C1 segment of cervical spinal cord (tissue), 14 donors: ENCODE results near the gene GPR35.

ENCODE experiments used
- DNase-seq, 14 donors: peaks; one replicate each; lab custom pipeline; 2025; lab: John Stamatoyannopoulos, UW

The GPR35 gene

DNA sequence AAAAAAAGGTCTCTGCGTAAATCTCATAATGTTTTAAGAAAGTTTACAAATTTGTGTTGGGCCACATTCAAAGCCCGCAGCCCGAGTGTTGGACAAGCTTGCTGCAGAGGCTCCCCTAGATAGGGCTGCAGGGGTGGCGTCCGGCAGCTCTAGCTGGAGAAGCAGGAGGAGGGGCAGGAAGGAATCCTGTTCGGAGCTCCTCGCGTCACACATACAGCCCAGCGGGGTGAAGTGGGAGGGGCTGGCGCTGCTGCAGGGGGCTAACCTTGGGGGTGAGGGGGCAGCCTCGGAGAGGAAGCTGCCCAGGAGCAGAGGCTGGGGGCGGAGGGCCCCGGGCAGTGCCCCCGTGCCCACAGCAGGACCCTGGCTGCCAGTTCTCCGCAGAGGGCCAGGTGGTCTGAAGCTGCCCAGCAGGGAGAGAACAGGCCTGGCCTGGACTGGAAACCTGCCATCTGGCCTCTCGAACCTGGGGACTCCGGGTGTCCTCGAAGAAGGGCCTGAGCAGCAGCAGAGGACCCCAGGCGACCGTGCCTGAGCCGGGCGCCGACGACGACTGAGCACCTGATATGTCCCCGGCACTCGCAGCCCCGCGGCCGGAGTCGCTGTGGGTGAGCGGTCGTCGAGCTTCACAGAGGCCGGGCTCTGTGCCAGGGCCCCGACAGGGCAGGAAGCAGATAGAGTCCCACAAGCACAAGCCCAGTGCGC, 2.6 kb upstream of the GPR35 start:
- no peak for DNase-seq

DNA sequence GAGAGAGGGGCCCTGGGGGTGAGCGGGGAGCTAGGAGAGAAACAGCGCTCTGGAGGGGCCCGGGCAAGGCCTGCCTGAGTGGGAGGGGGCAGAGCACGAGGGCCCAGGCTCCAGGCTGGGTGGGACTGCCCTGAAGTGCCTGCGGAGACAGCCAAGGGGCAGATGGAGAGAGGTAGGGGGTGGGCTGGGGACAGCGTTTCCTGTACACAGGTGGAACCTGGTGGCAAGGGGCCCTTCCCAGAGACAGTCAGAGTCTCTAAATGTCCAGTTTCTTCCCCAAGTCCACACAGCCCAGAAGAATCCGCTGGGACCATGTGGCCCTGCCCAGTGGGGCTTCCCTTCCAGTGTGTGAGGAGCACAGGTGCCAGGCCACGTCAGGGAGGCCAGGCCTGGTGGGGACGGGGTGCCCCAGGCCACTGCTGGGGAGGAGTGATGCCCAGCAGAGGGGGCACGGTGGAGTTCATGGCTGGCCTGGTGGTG, 1.7 kb upstream of the GPR35 start:
- DNase-seq = no peak

DNA sequence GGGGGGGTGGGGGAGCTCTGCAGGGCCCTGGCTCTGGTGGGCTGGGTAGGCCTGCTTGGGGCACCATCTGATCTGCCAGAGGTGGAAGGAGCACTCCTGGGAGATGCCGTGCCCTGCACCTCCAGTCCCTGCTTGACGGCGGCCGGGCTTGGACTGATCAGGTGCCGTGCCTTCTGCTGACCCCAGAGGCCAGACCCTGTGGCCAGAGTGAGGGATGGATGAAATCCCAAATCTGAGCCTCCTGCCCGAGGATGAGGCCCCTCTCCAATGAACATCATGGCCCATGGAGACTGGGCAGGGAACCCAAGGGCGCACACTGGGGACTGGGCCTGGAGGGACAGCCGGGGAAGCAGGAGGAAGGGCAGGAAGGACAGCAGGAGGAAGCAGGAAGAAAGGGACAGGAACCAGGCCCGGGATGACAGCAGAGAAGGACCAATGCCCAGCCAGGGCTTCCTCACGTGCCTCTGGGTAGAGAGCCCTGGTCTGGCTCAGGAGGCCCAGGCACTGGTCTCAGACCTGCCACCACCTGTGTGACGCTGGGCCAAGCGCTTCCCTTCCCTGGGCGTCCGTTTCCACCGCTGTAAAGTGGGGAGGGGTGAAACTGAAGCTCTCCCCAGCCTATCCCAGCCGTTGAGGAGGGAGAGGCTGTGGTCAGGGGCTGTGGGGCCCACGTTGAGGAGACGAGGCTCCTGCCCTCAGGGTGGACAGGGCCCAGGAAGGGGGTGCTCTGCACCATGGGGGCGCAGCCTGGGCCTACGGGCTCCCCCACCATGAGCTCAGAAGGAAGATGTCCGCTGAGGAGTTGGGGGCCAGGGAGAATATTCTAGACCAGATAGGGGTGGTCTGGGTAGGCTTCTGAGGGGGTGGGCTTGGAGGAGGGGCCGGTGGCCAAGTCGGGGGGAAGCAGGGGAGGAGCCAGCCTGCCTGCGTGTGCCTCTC, 1.0 kb upstream of the GPR35 start:
- DNase-seq = no peak

DNA sequence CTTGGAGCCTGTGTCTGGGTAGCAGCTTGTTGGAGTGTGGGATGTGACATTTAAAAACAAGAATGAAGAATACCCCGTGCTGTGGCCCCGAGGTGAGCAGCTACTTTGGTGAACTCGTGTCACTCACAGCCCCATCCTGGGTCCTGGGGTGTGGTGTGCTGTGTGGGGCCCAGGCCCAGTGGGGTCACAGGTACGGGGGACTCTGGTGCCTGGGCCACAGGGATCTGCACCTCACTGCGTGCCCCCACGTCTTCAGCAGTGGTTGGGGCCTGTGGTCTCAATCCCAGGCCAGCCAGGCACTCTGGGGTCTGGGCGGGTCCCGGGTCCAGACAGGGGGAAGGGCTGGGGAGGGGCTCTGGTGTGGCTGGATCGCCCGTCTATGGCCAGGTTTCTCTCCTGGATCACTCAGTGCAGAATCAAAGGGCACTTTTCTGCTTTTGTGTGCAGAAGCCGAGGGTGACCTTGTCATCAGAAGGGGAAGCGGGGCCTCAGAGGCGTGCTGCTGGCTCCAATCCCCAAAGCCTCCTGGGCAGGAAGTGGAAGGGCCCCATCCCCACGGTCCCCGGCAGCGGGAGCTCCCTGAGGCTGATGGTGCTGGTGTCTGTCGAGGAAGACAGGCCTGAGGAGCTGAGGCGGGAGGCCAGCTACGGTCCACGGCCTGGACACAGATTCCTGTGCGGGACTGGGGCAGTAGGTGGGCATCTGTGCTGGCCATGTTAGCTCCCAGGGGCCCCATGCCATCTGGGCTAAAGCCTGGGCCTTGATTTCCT, 1.4 kb downstream of the GPR35 start:
- DNase-seq = peak in 1 of 14 donors; percentile 19

DNA sequence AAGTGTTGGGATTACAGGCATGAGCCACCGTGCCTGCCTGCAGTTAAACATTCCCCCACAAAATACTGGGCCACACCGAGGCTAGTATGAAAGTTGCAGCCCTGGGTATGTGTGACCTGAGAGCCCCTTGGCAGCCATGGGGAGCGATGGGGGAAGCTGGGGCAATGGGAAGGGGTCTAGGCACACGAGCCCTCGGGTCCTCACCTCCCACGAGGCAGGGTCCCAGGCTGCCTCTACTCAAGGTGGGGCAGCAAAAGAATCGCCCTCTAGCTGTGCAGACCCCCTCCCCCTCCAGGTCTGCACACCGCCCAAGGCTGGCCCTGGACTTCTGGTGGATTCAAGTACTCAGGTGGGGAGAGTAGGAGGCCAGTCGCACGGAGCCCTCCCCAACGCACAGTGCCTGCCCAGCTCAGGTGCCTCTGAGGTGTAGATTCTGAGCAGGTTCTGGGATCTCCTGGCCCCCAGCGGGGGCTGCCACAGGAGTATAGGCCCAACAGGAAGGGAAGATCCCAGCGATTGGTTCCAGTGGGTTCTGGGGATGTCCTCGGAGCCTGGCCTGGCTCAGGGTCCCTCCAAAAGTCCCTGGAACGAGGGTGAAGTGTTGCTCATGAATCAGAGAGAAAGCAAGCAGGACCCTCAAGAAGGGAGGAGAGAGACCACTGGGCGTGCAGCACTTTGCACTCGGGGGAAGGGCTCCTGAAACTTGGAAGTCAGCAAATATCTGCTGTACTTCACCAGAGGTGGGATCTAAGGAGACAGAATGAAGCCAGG, 2.6 kb downstream of the GPR35 start:
- no peak for DNase-seq

DNA sequence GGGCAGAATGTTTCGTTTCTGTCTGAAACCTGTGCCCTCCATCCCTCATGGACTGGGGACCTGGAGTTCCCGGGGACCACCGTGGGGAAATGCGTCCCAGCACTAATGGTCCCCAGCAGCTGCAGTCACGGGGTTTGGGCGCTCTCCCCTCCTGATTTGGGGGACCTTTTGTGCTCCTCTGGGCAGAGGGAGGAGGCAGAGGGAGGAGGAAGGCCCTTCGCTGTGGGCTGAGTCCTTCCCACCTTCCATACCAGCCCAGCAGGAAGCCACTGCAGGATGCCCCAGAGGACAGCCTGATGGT, 3.2 kb downstream of the GPR35 start:
- no peak for DNase-seq

DNA sequence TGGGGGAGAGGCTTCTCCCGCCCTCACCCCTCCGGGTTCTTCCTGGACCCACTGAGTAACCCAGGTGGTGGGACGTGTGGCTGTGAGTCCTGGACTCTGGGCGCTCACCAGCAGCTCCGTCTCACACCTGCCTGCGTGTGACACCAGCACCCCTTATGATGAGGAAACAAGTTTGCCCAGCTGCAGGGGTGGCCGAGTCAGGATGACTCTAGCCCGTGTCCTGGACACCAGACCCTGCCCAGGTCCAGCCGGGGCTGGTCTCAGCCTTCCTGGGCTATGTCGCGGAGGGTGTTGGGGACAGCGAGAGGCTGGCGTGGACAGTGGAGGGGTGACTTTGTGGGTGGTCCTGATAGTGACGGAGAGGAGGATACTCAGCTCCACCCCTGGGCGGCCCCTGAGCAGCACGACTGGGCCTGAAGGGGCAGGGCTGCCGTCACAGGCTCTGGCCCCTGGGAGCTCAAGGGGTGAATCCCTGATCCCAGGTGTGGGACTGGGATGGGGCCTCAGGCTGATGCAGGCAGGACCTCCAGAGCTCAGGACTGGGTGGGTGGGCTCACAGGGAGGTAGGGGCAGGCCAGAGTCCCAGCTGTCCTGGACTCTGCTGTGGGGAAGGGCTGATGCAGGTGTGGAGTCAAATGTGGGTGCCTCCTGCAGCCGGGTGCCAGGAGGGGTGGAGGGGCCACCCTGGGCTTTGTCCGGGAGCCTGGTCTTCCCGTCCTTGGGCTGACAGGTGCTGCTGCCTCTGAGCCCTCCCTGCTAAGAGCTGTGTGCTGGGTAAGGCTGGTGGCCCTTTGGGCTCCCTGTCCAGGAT, 3.7 kb downstream of the GPR35 start:
- DNase-seq = no peak

DNA sequence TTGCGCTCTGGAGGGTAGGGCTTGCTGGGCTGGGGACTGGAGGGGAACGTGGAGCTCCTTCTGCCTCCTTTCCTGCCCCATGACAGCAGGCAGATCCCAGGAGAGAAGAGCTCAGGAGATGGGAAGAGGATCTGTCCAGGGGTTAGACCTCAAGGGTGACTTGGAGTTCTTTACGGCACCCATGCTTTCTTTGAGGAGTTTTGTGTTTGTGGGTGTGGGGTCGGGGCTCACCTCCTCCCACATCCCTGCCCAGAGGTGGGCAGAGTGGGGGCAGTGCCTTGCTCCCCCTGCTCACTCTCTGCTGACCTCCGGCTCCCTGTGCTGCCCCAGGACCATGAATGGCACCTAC, 4.3 kb downstream of the GPR35 start:
- no peak for DNase-seq

DNA sequence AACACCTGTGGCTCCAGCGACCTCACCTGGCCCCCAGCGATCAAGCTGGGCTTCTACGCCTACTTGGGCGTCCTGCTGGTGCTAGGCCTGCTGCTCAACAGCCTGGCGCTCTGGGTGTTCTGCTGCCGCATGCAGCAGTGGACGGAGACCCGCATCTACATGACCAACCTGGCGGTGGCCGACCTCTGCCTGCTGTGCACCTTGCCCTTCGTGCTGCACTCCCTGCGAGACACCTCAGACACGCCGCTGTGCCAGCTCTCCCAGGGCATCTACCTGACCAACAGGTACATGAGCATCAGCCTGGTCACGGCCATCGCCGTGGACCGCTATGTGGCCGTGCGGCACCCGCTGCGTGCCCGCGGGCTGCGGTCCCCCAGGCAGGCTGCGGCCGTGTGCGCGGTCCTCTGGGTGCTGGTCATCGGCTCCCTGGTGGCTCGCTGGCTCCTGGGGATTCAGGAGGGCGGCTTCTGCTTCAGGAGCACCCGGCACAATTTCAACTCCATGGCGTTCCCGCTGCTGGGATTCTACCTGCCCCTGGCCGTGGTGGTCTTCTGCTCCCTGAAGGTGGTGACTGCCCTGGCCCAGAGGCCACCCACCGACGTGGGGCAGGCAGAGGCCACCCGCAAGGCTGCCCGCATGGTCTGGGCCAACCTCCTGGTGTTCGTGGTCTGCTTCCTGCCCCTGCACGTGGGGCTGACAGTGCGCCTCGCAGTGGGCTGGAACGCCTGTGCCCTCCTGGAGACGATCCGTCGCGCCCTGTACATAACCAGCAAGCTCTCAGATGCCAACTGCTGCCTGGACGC, 4.9 kb downstream of the GPR35 start:
- no peak for DNase-seq

DNA sequence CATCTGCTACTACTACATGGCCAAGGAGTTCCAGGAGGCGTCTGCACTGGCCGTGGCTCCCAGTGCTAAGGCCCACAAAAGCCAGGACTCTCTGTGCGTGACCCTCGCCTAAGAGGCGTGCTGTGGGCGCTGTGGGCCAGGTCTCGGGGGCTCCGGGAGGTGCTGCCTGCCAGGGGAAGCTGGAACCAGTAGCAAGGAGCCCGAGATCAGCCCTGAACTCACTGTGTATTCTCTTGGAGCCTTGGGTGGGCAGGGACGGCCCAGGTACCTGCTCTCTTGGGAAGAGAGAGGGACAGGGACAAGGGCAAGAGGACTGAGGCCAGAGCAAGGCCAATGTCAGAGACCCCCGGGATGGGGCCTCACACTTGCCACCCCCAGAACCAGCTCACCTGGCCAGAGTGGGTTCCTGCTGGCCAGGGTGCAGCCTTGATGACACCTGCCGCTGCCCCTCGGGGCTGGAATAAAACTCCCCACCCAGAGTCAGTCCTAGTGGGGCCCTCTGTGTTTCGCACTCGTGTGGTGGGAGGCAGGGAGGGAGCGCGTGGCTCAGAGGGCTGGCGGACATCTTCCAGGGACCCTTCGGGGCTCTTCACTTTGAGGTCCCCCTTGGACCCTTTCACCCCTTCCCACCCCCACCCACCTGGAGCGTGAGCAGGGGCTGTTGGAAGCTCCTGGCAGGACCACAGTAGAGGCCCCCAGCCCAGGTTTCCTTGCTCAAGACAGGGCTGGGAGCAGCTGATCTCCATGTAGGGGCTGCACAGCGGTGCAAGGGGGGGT, 5.7 kb downstream of the GPR35 start:
- peak in 1 of 14 donors; percentile 70 for DNase-seq

DNA sequence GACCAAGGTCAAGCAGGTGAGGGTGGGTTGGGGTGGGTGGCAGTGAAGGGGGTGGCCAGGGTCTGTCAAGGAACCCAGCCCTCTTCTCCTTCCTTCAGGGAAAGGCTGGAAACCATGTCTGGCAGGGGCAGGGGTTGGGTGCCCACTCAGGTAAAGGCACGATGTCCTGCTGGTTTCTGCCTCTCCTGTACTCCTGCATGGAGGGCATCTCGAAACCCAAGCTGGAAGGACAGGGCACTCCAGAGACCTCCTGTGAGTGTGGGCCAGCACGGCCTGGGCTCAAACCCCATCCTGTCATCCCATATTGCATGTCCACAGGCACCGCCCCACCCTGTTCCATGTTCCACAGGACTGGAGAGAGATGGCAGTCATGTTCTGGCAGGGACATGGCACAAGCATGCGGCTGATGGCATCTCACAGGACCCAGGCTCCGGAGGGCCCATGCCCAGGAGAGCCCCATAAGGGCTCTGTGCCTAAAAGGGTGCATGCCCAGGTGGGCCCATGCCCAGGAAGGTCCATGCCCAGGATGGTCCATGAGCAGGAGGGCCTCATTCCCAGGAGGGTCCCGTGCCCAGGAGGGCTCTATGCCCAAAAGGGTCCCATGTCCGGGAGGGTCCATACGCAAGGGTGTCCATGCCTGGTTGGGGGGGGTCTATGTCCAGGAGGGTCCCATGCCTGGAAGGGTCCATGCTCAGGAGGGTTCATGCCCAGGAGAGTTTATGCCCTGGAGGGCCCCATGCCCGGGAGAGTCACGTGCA, 6.4 kb downstream of the GPR35 start:
- no peak for DNase-seq

DNA sequence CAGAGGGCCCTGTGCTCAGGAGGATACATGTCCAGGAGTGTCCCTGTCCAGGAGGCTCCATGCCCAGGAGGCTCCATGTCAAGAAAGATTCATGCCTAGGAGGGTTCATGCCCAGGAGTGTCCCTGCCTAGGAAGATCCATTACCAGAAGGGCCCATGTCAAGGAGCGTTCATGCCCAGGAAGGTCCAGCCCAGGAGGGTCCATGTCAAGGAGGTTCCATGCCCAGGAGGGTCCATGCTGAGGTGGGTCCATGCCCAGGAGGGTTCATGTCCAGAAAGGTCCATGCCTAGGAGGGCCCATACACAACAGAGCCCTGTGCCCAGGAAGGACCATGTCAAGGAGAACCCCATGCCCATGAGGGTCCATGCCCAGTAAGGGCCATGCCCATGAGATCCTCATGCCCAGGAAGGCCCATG, 7.0 kb downstream of the GPR35 start:
- no peak for DNase-seq

DNA sequence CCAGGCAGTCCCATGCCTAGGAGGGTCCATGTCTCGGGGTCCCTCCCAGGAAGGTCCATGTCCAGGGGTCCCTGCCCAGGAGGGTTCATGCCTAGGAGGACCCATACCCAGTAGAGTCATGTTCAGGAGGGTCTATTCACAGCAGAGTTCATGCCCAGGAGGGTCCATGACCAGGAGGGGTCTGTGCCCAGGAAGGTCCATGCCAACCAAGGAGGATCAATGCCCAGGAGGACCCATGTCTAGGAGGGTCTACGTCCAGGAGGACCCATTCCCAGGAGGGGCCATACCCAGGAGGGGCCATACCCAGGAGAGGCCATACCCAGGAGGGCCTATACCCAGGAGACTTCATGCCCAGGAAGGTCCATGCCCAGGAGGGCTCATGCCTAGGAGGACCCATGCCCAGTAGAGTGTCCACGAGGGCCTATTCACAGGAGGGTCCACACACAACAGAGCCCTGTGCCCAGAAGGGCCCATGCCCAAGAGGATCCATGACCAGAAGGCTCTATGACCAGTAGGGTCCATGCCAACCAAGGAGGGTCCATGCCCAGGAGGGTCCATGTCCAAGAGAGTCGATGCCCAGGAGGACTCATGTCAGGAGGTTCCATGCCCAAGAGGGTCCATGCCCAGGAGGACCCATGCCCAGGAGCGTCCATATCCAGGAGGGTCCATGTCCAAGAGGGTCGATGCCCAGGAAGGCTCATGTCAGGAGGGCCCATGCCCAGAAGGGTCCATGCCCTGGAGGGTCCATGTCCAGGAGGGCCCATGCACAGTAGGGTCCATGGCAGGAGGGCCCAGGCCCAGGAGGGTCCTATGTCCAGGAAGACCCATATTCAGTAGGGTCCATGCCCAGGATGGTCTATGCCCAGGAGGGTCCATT, 10.1 kb downstream of the GPR35 start:
- no peak for DNase-seq

DNA sequence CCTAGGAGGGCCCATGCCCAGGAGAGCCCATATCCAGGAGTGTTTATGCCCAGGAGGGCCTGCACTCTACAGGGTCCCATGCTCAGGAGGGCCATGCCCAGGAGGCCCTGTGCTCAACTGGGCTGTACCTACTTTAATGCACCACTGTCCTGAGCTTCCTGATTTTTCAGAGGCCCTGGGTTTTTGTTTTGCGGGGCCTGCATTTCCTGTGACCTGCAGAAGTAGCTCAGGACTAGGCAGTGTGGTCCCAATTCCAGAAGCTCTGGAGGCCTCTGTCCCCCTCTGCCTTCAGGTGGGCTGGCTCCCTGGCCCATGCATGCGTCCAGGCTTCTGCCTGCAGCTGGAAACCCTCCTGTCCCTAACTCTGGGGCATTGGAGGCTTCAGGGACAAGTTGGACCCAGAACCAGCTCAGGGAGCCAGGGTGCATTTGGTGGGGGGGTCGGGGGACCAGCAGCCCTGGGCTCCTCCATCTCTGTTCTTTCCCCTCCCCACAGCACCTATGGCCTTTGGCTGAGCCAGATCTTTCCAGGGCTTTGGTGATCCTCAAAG, 10.8 kb downstream of the GPR35 start:
- no peak for DNase-seq

DNA sequence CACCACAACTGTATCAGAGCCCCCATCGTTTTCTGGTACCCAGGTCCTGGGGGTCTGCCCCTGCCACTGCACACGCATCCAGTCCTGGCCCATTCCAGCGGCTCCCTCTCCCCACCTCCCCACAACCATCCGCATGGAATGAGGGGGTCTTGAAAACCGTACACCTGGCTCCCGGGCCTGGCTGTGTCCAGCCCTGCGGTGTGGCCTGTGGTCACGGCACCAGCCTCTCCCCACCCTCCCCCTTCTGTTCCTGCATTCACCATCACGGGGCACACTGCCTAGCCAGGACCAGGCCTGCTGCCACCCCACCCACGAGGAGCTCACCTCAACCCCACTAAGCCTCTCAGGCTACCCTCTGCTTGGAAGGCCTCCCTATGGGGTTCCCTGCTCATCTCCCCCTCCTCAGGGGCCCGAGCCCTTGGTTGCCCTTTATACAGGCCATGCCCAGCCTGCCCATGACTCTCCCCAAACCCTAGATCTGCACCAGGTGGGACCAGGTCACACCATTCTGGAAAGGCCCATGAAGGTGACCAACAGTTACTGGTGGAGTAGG, 11.4 kb downstream of the GPR35 start:
- no peak for DNase-seq

DNA sequence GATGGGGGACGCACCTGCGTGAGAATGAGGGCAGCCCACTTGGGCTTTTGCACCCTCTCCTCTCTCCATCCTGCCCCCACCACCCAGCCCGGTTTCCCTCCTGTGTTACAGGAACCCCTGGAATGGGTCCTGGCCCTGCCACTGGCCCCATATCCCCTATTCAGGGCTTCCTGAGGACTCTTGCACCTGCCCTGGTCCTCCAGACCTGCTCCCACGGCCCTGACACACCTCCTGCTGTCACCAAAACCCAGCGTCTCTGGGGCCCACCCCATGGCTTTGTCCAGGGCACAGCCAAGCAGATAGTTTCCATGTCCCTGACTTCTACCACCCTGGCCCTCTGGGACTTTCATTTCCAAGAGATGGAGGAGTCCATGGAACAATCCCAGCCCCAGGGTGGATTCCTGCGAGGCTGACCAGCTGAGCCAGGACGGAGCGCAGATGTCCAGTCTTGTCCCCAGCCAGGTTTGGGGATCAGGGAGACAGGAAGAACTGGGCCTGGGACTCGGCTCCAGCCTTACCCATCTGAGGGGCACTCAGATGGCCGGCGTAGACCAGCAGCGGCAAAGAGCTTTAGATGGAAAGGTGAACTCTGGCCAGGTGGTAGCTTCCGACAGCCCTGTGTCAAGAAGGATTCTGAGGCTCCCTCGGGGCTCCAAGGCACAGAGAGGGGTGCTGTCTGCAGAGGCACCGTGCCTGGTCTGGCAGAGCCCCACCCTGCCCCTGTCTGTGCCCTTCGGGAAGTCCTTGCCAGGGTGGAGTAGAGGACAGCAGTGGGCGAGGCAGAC, 12.0 kb downstream of the GPR35 start:
- DNase-seq = no peak
